ENCODE data around the gene C6orf136. TPM values are rescaled to one million over a fixed set of nuclear protein-coding genes. Genes with fewer than 3 reads are reported as not detected.

Gene C6orf136
- total and polyA plus RNA-seq, 12 donors, result 1.8 to 73.7 (median 19.0) TPM

DNA sequence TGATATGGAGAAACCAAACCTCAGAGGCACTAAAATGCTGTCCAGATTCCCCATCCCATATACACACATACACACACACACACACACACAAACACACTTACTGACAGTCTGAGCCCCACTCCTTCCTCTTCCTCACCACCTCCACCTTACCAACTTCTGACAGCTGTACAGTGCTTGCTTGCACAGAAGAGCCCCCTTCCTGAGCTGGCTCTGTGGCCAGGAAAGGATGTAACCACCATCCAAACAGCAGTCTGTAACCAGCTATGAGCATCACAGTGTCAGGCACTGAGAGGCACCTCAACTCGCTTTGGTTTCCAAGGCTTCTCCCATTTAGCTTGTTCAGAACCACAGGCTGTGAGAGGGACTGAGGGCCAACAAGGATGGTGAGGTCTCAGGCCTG is 5.9 kb upstream of the C6orf136 start:
- Histone ChIP-seq H3K27me3 (no peaks in the 10 kb centered on the region), H3K36me3 (replicated peaks in 1 of 2) (peaks cover 0 to 25% of the 10 kb centered on the region in 2 donors), H3K9me3 (replicated peaks in 1 of 3) (no peaks in the 10 kb centered on the region), H3K27ac (no peak overlapping the region), H3K4me3 (no peak overlapping the region), H3K4me1 (replicated peaks in 1 of 2) (no peaks in the 10 kb centered on the region)
- TF ChIP-seq, protein P1, sequence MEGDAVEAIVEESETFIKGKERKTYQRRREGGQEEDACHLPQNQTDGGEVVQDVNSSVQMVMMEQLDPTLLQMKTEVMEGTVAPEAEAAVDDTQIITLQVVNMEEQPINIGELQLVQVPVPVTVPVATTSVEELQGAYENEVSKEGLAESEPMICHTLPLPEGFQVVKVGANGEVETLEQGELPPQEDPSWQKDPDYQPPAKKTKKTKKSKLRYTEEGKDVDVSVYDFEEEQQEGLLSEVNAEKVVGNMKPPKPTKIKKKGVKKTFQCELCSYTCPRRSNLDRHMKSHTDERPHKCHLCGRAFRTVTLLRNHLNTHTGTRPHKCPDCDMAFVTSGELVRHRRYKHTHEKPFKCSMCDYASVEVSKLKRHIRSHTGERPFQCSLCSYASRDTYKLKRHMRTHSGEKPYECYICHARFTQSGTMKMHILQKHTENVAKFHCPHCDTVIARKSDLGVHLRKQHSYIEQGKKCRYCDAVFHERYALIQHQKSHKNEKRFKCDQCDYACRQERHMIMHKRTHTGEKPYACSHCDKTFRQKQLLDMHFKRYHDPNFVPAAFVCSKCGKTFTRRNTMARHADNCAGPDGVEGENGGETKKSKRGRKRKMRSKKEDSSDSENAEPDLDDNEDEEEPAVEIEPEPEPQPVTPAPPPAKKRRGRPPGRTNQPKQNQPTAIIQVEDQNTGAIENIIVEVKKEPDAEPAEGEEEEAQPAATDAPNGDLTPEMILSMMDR (IDR thresholded peaks at IDR 0.05), result no peak
- TF ChIP-seq POLR2A (IDR thresholded peaks at IDR 0.05), result no peak
- intact Hi-C loops (cut with DNase I), result no loop called here
- 75 to 100% (median 76%) methylated on average over 1 of the region's 1 CpG for WGBS, 4 donors
- DNase-seq, result no peak

DNA sequence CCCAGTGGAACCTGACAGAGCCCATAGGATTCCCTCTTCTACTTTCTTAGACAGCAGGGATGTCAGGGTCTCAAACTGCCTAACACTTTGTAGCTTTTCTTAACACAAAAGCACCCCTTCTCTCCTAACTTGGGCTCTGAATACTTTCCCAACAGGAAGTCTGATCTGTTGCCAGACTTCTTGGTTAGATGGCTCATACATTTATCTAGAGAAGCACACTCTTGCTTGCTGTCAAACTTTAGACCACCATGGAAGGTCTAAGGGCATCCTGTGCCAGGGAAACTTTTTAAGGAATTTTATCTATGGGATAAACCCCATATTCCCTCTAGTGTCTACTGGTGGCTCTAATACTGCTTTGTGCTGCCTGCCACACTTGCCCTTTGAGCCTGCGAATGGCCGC is 3.3 kb upstream of the C6orf136 start:
- TF ChIP-seq, protein P1 (IDR thresholded peaks at IDR 0.05), result no peak
- TF ChIP-seq POLR2A (IDR thresholded peaks at IDR 0.05), result no peak
- Histone ChIP-seq H3K27me3 (no peaks in the 10 kb centered on the region), H3K36me3 (replicated peaks in 1 of 2) (peaks cover 0 to 25% of the 10 kb centered on the region in 2 donors), H3K4me3 (no peak overlapping the region), H3K4me1 (replicated peaks in 1 of 2) (peaks cover 10 to 14% of the 10 kb centered on the region in 2 donors), H3K27ac (no peak overlapping the region), H3K9me3 (replicated peaks in 1 of 3) (no peaks in the 10 kb centered on the region)
- 90 to 100% (median 99%) methylated on average over 2 of the region's 2 CpGs for WGBS, 4 donors
- no peak for DNase-seq
- intact Hi-C loops (cut with DNase I), result no loop called here

DNA sequence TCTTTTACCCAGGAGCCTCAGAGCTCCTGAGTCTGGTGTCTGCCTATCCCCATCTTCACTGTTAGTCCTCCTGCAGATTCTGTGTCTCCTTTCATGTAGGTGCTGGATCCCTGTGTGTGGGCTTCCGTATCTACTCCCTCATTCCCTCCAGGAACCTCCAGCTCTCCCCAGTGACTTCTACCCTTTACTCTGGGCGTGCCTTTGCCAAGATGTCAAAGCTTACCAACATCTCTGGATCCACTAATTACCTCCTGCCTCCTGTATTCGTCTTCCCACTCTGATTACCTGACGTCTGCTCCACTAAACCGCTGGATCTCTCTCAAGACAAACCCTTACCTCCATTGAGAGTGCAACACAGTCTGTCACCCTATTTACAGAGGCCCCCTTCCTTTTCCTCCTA is 2.2 kb upstream of the C6orf136 start:
- H3K27me3 ChIP-seq, result no peaks in the 10 kb centered on the region
- peaks cover 0 to 25% of the 10 kb centered on the region in 2 donors for H3K36me3 ChIP-seq (replicated peaks in 1 of 2)
- no peak overlapping the region for H3K4me3 ChIP-seq
- no peak for DNase-seq
- intact Hi-C loops (cut with DNase I), result no loop called here
- TF ChIP-seq, protein P1 (IDR thresholded peaks at IDR 0.05), result no peak
- no peak for TF ChIP-seq POLR2A (IDR thresholded peaks at IDR 0.05)
- H3K27ac ChIP-seq, result no peak overlapping the region
- 81 to 89% (median 86%) methylated on average over 5 of the region's 5 CpGs for WGBS, 4 donors
- peaks cover 10 to 14% of the 10 kb centered on the region in 2 donors for H3K4me1 ChIP-seq (replicated peaks in 1 of 2)
- H3K9me3 ChIP-seq (replicated peaks in 1 of 3), result no peaks in the 10 kb centered on the region

DNA sequence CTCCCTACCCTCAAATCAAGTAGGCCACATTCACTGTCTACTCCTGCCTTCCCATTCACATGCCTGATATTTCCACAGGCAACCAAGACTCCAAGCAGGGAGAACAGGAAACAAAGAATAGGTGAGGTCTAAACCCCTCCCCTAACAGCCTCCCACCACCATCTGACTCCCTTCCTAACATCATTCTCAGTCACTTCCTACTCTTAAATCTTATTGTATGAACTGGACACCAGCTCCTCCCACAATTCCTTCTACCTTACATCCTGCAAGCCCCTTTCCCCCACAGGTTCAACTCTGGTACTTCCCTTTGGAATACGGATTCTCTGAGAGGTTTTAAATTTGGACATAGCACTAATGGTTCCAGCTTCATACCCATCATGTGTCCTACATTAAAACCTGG is 944 bp upstream of the C6orf136 start:
- no peaks in the 10 kb centered on the region for H3K9me3 ChIP-seq (replicated peaks in 1 of 3)
- H3K27me3 ChIP-seq, result no peaks in the 10 kb centered on the region
- H3K4me3 ChIP-seq, result no peak overlapping the region
- peak overlapping the region in 1 of 5 donors; percentile 85 for H3K27ac ChIP-seq
- WGBS, 4 donors, result 65 to 79% (median 75%) methylated on average over 1 of the region's 1 CpG
- DNase-seq, result no peak
- peaks cover 10 to 14% of the 10 kb centered on the region in 2 donors for H3K4me1 ChIP-seq (replicated peaks in 1 of 2)
- TF ChIP-seq POLR2A (IDR thresholded peaks at IDR 0.05), result no peak
- TF ChIP-seq, protein P1 (IDR thresholded peaks at IDR 0.05), result no peak
- intact Hi-C loops (cut with DNase I), result no loop called here
- H3K36me3 ChIP-seq (replicated peaks in 1 of 2), result peaks cover 0 to 20% of the 10 kb centered on the region in 2 donors

All from adrenal gland (tissue), 12 donors.